WERI-Rb-1 (cell line): ENCODE results near the gene P2RY13.

Source experiments
- DNase-seq: peaks from one replicate; pipeline ENCODE4 v3.0.0-alpha.2; 2020
- H3K27ac ChIP-seq: fragments of 250-450 bp; sonication (Bioruptor Pico); 2 replicates; pipeline ENCODE4 v1.5.1; 2020; ENCODE audit warnings: mild to moderate bottlenecking, moderate library complexity
- H3K27me3 ChIP-seq: fragments of 250-450 bp; sonication (Bioruptor Pico); 2 replicates; pipeline ENCODE4 v1.5.1; 2021; ENCODE audit warnings: mild to moderate bottlenecking, low read depth, moderate library complexity; ENCODE audit not compliant: insufficient read depth, severe bottlenecking
- H3K36me3 ChIP-seq: fragments of 250-450 bp; sonication (Bioruptor Pico); 2 replicates; pipeline ENCODE4 v1.5.1; 2020; ENCODE audit warnings: mild to moderate bottlenecking, moderate library complexity
- H3K4me3 ChIP-seq: 2 replicates; pipeline ENCODE4 v1.5.1; 2011; ENCODE audit warnings: low read depth, mild to moderate bottlenecking, control low read depth, low read length
- H3K9me3 ChIP-seq: fragments of 250-450 bp; sonication (Bioruptor Pico); 2 replicates; pipeline ENCODE4 v1.5.1; 2021; ENCODE audit warnings: mild to moderate bottlenecking, moderate library complexity; ENCODE audit not compliant: severe bottlenecking
- TF ChIP-seq, protein P1 (sequence below): IDR thresholded peaks from 2 replicates; pipeline ENCODE4 v1.5.1; 2011; ENCODE audit warnings: low read depth, mild to moderate bottlenecking, control low read depth, inconsistent platforms, low read length

The P2RY13 gene

DNA sequence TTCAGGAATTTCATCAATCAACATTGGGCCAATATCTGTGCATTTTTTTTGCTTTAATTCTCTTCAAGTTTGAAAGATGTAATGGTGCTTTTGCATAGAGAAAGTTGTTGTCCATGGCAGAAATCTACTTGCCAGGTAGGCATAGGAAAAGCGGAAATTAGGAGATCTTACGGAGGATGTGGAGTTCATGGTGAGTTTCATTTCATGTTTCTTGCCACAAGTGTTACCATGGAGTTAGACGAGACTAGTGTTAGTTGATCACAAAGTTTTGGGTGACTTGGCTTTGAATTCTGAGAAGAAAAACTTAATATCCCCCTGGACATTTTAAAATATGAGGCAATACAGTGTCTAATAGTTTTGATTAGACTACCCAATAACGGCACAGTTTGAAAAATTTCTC lies 1.0 kb upstream of the P2RY13 start:
- TF ChIP-seq, protein P1, sequence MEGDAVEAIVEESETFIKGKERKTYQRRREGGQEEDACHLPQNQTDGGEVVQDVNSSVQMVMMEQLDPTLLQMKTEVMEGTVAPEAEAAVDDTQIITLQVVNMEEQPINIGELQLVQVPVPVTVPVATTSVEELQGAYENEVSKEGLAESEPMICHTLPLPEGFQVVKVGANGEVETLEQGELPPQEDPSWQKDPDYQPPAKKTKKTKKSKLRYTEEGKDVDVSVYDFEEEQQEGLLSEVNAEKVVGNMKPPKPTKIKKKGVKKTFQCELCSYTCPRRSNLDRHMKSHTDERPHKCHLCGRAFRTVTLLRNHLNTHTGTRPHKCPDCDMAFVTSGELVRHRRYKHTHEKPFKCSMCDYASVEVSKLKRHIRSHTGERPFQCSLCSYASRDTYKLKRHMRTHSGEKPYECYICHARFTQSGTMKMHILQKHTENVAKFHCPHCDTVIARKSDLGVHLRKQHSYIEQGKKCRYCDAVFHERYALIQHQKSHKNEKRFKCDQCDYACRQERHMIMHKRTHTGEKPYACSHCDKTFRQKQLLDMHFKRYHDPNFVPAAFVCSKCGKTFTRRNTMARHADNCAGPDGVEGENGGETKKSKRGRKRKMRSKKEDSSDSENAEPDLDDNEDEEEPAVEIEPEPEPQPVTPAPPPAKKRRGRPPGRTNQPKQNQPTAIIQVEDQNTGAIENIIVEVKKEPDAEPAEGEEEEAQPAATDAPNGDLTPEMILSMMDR = no peak
- Histone ChIP-seq H3K9me3 (no peaks in the 10 kb centered on the region), H3K27me3 (no peaks in the 10 kb centered on the region), H3K36me3 (no peaks in the 10 kb centered on the region), H3K27ac (no peak overlapping the region), H3K4me3 (no peak overlapping the region)
- no peak for DNase-seq

DNA sequence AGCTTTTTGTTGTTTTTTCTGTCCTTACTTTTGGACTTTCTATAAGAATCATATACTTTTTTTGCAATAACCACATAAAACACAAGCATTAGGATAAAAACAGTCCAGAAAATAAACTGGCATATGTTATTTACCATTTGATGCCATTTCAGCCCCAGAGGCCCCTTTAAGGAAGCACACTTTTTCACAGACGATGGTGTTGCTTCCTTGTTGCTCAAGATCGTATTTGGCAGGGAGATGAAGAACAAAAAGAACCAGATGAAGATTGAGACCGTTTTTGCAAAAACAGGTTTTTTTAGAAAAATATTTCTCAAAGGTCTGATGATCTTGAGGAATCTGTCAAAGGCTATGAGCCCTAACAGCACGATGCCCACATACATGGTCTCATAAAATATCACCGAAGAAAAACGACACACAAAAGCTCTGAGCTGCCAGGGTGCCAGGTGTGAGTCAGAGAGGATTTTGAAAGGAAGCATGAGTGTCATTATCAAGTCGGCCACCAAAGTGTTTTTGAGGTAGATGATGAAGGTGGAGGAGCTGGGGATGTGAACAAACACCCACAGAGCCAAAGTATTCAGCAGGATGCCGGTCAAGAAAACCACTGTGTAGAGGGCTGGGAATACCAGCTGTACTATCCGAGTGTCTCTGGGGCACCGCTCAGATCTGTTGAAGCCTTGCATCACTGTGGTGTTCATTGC lies 902 bp downstream of the P2RY13 start:
- no peak overlapping the region for H3K27ac ChIP-seq
- peaks cover 5% of the 10 kb centered on the region for H3K27me3 ChIP-seq
- no peaks in the 10 kb centered on the region for H3K9me3 ChIP-seq
- H3K4me3 ChIP-seq = no peak overlapping the region
- no peaks in the 10 kb centered on the region for H3K36me3 ChIP-seq
- TF ChIP-seq, protein P1 = no peak
- no peak for DNase-seq

DNA sequence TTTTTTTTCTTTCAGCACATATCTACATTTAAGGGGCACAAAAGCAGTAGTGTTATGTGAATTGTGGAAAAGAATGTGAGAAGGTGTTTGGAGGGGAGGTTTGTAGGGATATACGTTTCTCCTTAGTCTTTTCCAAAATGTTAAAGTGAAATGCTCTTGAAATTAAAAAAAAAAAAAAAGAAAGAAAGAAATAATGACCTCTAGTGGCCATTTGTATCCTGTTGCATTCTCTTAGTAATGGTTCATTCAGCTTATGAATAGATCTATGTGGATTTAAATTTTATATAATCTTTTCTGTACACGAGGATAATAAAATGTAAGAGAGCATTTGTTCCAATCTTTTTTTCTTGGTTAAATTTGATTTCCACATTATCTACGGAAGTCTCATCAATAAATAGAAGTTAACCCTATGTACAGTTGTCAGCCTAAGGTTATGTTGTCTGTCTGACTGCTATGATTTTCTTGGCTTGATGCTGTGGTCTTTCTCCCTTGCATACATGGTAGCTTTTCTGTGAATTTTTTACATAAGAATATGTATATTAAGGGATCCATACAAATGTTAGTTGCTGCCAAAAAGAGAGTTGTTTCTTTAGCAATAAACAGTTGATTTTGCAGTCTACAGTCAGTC lies 1.7 kb downstream of the P2RY13 start:
- TF ChIP-seq, protein P1 = no peak
- Histone ChIP-seq H3K9me3 (no peaks in the 10 kb centered on the region), H3K27ac (no peak overlapping the region), H3K36me3 (no peaks in the 10 kb centered on the region), H3K27me3 (peaks cover 5% of the 10 kb centered on the region), H3K4me3 (no peak overlapping the region)
- DNase-seq = no peak

DNA sequence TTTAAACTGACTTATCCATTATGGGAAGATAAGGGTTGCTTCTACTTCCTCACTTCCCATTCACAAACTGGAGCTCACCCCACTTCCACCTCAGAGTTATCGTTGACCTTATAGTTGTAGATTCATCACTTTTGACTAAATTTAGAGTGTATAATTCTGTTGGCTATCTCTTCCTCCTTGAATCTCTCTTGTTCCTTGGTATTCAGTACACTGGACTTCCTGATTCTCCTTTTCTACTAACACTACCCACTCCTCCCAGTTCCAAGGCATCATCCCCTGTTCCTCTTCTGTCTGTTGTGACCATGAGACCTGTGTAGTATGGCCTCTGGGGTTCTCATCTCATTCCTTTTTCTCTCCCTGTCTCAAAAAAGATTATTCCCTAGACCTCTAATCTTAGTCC lies 6.8 kb downstream of the P2RY13 start:
- no peak for DNase-seq
- no peak overlapping the region for H3K4me3 ChIP-seq
- H3K36me3 ChIP-seq = no peaks in the 10 kb centered on the region
- no peak overlapping the region for H3K27ac ChIP-seq
- TF ChIP-seq, protein P1 = no peak
- H3K9me3 ChIP-seq = no peaks in the 10 kb centered on the region
- H3K27me3 ChIP-seq = peaks cover 5% of the 10 kb centered on the region

DNA sequence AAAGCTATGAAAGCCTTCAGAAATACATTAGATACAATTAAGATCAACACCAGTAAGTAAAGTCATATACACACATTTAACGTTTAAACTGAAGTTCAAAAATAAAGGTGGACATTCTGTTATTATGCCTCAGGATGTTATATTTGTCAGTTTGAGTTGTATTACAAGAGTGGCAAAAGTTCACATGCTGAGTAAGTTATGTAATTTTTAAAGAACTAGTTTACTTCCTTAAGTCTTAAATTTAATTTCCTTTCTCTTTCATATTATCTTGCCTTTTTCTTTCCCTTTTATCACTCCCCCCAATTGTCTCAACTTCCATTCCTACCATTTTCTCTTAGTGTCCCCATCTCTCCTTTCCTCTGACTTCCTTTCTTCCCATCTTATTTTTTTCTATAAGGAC lies 7.8 kb downstream of the P2RY13 start:
- no peak for DNase-seq
- TF ChIP-seq, protein P1 = no peak
- Histone ChIP-seq H3K4me3 (no peak overlapping the region), H3K27me3 (peaks cover 5% of the 10 kb centered on the region), H3K36me3 (no peaks in the 10 kb centered on the region), H3K27ac (no peak overlapping the region), H3K9me3 (no peaks in the 10 kb centered on the region)
